HG02973 (cell line): ENCODE measurements around the gene CDH23.

Experiments
- ATAC-seq: cut with Tn5 transposase; IDR thresholded peaks from one replicate; pipeline ENCODE4 v1.9.1; 2021; ENCODE audit warnings: moderate library complexity; ENCODE audit not compliant: unreplicated experiment

Gene CDH23

DNA sequence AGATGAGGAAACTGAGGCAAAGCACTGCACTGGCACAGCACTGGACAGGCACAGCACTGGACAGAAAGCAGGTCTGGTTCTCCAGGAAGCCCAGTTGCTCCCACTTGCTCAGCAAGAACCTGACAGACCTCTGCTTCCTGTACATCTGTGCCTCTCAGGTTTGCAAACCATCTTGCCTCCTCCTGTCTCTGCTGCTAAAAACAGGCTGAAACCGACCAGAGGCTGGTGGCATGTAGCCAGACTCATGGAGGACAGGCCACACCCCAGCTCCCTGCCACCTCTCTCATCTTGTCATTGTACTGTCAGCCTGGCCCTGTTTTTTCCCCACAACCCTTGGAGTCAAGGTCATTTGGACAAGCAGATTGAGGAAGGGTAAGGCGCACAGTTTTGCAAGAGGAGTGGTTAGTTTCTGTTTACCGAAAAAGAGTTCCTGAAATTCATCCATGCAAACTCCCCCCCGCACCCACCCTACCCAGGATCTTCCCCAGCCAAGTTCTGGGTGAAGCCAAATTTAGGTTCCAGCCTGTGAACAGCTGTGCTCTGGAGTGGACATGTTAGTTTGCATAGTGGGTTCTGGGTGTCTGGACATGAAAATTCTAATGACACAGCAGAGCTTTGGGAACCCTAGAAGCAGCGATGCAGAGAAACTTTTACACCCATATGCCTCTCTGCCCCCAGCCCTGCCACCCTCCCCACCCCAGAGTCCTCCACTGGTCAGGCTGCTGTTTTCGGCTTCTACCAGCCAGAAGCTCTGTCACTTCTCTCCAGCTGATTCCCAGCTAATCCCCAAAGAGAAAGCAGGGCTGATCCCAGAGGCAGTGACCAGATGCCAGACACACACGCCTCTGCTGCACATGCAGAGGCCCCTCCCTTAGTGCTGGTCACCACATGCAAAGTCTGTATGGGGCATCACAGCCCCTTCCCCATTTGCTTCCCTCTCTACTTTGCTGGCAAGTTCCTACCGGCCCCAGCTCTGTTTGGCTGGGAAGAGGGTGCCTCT is 331.3 kb downstream of the CDH23 start:
- ATAC-seq = peak; percentile 39

DNA sequence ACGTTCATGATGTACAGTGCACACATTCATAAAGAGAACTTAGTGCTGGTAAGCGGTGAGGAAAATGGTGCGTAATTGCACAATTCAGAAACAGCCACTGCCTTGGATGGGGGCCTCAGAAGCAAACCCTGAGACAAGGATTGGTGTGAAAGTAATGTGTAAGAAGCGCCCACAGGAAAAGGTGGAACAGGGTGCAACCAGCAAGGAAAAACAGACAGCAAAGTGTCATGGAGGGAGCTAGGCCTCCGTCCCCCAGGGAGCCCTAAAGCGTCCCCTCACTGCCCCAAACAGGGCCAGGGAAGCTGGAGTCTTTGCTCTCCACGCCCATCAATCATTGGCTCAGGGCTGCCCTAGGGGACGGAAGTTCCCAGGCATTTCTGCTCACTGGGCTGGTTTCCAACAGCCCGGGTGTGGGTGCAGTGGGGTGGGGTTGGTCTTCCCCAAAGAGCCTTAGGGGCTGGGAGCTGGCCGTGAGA is 332.5 kb downstream of the CDH23 start:
- no peak for ATAC-seq

DNA sequence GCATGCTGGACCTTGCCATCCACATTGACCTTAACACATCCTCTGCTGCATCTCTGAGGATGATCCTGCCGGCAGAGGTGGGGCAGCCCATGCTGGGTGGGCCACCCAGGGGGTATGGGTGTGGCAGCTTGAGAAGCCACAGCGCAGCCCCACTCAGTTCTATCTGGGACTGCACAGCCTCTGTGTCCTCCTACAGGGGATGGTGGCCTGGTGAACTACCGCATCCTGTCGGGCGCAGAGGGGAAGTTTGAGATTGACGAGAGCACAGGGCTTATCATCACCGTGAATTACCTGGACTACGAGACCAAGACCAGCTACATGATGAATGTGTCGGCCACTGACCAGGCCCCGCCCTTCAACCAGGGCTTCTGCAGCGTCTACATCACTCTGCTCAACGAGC is 335.1 kb downstream of the CDH23 start:
- ATAC-seq = no peak

DNA sequence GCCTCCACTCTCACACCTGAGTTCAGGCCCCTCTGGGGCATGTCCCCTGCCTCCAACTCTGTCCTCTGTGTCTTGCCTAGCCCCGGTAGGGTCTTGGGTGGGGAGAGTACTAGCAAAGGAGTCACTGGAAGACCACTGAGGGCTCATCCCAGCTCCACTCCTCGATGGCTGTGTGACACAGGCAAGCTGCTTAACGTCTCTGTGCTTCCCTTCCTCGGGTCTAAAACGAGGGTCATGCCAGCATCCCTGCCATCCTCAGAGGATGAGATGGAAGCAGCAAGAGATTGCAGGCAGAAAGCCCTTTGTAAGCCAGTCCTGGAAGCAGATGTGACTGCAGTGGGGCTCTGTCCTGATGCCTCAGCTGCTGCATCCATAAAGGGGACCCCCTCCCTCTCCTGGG is 338.1 kb downstream of the CDH23 start:
- no peak for ATAC-seq

DNA sequence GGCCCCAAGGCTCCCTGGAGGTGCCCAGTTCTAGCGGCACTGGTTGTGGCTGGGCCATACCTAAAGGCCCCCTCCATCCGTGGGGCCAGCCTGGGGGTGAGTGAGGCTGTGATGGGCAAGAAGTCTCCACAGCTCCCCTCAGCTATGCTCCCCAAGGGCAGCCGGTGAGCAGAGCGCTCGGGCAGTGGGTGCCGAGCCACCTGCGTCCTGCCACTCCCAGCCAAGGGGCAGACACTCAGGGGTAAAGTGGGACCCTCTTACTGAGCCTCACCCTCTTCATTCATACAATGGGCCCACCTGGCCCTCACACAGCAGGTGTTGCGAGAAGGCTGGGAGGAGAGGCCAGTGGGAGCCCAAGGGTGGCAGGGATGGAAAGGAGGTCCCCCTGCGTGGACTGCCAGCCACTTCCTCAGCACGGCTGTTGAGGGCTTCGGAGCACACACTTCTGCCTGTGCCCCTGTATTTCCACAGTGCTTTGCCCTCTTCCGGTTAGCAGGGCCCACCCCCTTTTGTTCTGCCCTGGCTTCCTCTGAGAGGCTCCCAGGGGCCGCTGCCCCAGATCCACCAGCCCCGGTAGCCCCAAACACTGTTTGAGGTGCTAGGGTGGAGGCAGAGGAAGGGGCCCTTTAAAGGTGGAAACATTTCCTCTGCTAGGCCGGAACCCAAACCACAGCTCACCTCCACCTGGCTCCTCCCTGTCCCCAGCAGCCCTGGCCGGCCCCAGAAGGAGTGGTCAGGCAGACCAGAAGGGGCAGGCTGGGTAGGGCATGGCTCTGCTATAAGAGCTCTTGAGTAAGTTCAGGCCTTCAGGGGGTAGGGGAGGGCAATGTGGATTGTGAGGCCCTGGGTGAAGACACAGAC is 339.2 kb downstream of the CDH23 start:
- no peak for ATAC-seq

DNA sequence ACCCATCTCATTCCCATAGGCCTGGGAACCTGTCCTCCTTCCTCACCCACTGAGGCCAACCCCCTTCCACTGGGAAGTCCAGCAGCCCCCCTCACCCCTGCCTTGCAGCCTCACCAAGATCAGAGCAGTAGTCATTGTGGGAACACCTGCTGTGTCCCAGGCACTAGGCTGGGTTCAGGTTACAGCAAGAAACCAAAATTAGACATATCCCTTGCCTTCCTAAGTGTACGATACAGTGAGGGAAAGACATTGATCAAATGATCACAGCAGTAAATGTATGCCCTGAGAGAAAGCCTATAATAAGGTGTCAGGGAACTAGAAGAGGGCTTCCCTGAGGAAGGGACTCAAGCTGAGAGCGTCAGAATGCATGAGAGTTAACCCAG is 339.8 kb downstream of the CDH23 start:
- no peak for ATAC-seq

DNA sequence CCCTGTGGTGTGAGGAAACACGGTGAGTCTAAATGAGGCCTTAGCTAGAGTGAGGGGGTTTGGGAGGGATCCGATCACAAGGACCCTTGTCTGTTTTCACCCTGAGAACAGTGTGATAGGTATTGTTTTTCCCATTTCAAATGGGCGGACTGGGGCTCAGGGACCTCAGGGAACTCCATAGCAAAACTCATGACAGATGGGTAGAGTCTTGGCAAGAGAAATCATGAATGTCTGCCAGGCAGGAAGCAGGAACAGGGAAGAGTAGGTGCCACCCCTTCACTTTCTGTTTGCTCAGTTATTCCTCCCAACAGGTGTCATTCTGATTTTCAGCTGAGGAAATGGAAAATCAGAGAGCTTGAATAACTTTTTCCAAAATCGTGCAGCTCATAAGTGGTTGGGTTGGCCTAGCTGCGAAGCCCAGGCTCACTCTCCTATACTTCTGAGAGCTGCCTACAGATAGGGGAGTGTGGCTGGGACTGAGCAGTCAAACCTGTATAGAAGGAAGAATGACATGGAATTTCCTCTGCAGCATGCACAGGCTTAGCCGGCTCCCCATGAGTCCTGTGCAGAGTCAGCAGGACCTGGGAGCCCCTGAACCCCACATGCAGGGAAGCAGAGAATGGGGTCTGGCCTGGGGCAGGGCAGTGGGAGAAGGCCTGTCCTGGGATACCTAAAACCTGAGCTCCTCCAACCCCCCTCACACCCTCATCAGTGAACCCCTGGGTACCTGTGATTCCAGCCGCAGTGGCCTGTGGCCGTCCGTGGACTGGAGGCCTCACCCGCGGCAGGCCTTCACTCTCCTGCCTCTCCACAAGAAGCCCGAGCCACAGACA is 340.5 kb downstream of the CDH23 start:
- ATAC-seq = no peak

DNA sequence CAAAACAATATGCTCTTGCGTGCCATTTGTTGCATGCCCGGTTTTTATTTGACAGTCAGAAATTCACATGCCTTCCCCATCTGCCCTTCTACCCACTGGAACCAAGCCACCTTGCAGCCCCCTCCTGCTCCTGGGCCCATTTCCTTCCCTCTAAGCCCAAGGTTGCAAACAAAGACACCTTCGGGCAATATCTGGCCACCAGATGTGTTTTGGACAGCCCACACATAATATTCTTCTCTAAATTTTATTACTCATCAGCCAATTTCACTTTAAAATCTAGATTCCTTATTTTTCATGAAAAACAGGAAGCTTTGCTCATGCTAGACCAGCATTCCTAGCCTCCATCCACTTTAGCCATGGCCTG is 341.1 kb downstream of the CDH23 start:
- ATAC-seq = no peak

DNA sequence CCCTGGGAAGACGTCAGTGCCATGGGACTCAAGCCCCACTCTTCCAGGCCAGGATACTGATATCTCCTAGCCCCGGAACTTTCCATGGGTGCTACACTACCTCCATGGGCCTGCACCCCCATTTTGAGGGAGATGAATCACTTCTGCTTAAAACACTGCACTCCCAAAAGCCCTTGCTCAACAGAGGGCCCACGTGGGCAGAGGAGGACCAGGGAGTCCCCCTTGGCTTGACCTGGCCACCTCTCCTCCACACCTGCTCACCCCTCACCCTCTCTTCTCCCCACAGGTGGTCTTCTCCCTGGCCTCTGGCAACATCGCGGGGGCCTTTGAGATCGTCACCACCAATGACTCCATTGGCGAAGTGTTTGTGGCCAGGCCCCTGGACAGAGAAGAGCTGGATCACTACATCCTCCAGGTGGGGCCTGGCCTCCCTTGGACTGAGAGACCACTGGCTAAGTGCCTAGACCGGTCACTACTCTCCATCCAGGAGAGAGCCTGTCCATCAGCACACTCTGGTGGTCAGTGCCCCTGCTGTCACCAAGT is 342.7 kb downstream of the CDH23 start:
- ATAC-seq = no peak

DNA sequence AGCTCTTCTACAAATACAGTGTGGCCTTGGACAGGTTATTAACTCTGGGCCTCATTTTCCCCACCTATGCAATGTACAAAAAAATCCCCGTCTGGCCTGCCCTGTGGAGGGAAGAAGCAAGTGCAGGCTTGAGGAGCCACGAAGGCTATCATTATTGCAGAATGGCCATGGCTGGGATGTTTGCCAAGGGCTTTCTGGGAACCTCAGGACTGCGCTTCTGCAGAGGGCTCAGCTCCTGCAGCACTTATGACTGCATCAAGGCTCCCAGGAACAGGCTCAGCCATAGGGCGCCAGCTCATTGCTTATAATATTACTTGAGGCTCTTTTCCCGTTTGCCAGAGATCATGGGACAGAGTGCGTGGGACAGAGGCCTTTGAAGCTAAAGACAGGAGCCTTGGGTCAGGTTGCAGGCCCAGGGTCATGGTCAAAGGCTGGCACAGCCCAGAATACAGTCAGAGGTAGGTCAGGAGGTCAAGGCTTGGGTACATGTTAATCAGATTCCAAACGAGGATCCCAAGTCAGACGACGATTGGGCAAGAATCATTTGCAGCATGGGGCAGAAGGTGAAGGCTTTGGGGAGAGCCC is 343.4 kb downstream of the CDH23 start:
- no peak for ATAC-seq

DNA sequence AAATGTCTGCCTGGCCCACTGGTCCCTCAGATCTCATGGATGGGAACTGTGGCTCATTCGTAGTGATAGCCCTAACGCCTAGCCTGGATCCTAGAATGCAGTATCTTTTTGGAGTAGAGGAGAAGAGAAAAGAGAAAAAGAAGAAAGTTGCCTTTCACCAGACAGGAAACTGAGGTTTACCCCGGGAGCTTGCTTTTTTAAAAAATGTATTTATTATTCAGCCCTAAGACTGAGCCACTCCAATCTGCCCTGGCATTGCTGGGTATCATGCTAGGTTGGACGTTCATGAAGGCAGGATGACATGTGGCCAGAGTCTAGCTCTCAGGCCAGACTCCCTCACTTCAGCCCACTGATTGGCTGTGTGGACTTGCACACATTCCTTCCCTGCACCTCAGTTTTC is 344.3 kb downstream of the CDH23 start:
- ATAC-seq = no peak

DNA sequence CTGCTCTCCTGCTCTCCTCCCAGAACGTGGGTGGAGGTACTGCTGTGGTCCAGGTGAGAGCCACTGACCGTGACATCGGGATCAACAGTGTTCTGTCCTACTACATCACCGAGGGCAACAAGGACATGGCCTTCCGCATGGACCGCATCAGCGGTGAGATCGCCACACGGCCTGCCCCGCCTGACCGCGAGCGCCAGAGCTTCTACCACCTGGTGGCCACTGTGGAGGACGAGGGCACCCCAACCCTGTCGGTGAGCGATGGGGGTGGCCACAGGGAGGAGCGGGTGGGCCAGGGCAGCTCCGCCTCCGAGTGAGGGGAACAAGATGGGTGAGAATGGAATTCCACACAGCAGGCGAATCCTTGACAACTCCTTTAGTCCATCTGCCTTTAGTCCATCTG is 345.0 kb downstream of the CDH23 start:
- no peak for ATAC-seq

DNA sequence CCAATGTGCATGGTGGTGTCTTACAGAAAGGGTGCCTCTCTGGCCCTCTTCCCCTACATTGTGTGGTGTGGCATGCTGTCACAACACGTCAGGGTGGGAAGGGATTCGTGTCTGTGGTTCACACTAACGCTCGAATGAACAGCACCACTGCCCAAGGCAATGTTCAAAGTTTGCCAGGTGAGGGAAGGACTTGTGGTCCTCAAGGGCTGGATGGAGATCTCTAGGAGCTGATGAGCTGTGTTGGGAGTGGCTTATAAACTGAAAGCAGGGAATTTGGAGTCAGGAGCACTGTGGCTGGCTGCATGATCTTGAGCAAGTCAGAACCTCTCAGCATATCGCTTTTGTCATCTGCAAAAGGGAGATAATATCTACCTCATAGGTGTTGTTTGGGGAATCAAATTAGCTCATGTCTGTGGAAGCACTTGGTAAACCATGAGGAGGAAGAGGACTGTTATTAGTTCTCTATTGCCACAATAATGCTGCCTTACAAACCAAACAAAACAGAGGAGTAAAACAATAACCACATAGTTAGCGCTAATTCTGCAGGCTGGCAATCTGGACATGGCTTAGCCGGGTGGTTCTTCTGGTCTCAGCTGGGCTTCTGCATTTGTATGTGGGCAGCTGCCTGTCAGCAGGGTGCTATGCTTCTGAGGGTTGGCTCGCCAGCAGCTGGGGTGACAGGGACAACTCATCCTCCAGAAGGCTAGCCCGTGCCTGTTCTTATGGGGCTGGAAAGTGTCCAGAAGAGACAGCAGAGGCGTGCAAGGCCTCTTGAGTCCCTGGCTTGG is 345.8 kb downstream of the CDH23 start:
- ATAC-seq = no peak

DNA sequence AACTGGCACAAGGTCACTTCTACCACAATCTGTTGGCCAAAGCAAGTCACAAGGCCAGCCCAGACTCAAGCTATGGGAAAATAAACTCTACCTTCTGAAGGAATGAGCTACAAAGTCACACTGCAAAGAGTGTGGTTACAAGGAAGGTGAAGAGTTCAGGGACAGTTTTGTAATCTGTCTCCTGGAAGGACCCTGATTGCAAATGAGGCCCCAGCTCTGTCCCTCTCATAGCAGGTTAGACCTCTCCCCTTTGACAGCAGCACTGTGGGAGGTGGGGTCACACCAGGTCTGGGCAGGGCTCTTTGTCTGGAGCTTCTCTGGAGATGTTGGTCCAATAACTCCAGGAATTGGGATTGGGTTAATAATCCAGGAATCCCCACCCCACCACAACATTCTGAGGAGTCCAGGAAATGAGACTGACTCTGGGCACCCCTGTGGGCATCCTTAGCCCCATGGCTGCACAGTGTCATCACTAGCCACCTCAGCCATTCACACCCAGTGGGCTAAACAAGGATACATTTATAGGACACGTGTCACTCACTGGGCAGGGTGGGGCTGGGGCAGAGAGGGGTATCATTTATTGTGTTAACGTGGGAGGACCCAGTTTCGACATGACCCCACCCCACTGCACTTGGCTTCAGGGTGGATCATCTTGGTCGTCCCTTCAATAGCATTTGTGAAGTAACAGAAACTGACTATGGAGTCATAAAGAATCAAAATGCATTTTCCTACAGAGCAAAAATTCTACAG is 346.5 kb downstream of the CDH23 start:
- no peak for ATAC-seq

DNA sequence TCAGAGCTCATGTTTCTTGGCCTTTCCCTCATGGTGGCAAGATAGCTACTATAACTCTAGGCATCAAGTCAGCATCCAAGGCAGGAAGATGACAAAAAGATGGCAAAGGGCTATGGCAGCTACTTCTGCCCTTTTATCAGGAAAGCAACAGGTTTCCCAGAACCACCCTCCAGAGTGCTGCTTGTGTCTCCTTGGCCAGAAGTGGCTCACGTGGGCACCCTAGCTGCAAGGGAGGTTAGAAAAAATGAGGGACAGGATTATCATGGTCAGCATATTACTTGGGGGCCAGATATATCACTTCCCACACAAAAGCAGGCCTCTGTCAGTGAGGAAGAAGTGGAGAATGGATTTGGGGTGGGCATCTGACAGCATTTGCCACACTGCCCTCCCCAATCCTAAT is 347.1 kb downstream of the CDH23 start:
- ATAC-seq = no peak

DNA sequence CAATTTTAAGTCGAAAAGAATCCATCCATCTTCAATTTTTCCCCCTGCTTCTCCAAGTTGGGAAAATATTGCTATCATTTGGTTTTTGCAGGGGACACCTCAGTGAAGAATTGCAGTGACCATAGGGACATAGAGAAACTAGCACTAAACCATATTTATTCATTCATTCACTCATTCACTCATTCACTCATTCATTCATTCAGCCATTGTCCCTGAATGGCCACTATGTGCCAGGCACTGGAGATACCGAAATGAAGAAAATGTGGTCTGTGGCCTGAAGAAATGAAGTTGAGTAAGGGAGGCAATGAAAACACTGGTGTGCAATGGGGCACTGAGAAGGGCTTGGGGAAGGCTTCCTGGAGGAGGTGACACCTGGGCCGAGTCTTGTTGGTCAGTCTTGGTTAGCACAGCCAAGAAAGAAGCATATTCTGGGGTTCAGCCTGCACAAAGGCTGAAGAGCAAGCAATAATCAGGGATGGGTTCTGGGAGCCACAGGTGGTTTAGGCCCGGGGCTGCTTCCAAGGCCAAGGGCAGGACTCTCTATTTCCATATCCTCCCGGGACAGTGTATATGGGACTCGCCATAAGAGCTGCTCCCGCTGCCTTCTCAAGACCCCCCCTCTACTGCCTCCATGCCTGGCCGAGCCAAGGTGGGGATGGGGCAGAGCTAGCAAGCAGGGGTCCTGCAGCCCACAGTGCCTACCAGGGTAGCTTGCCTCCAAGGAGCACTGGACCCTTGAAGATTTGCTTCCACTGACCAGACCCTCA is 348.4 kb downstream of the CDH23 start:
- no peak for ATAC-seq

DNA sequence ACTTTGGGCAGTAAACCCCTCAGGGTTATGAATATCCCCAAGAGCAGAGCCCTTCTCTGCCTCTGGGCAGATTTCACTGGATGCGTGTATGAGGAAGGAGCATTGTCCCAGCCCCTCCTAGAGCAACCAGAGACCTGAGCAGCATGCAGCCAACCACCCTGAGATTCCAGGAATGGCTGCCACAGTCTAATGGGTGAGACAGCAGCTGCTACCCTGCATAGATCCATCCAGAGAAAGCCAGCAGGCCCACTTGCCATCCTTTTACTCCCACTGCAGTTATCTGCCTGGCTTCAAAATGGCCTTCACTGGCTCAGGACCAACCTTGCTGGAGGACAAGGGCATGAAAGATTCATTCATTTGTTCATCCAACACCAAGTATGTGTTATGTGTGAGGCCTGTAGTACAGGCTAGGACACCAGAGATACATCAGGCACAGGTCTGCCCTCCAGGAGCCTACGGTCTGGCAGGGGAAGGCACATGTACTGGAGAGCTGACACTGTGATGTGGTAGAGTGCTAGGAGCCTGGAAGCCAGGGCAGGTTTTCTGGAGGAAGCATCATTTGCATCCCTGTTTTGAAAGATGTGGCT is 349.0 kb downstream of the CDH23 start:
- no peak for ATAC-seq
